Stimulated activated CD4-positive, alpha-beta T cell treated with anti-CD3 and anti-CD28 coated beads, Interleukin-15, amount 100 ng/mL, for 24 hours (primary cell): Measurements from ENCODE around the gene BTNL2.

Experiments used
- DNase-seq: peaks from one replicate; pipeline ENCODE4 v3.0.0-alpha.2; 2020

The BTNL2 gene

GRCh38 chr6:32413427-32414047 lies 6.6 kb upstream of the BTNL2 start:
- DNase-seq: peak; percentile 88

GRCh38 chr6:32411566-32412327 lies 4.8 kb upstream of the BTNL2 start:
- DNase-seq: no peak

- no peak for DNase-seq
These were observed 3.9 kb upstream of the BTNL2 start for GRCh38 chr6:32410906-32411305.

GRCh38 chr6:32406197-32406596 lies 784 bp downstream of the BTNL2 start:
- no peak for DNase-seq

- DNase-seq: no peak
These were observed 1.3 kb downstream of the BTNL2 start for GRCh38 chr6:32405656-32406055.

- no peak for DNase-seq
These were observed 4.2 kb downstream of the BTNL2 start for GRCh38 chr6:32402812-32403211.

- no peak for DNase-seq
These were observed 5.6 kb downstream of the BTNL2 start for GRCh38 chr6:32401284-32401963.

GRCh38 chr6:32397252-32397920 lies 9.6 kb downstream of the BTNL2 start:
- DNase-seq: no peak

- no peak for DNase-seq
These were observed 11.0 kb downstream of the BTNL2 start for GRCh38 chr6:32396028-32396427.

- DNase-seq: no peak
These were observed 13.1 kb downstream of the BTNL2 start for GRCh38 chr6:32393665-32394420.

GRCh38 chr6:32391505-32391904 lies 15.5 kb downstream of the BTNL2 start:
- DNase-seq: no peak

GRCh38 chr6:32387589-32388340 lies 19.2 kb downstream of the BTNL2 start:
- no peak for DNase-seq

GRCh38 chr6:32386040-32386439 lies 20.9 kb downstream of the BTNL2 start:
- DNase-seq: no peak

GRCh38 chr6:32382757-32383420 lies 24.1 kb downstream of the BTNL2 start:
- no peak for DNase-seq

GRCh38 chr6:32379545-32379944 lies 27.4 kb downstream of the BTNL2 start:
- DNase-seq: no peak

- DNase-seq: no peak
These were observed 31.0 kb downstream of the BTNL2 start for GRCh38 chr6:32375739-32376529.

GRCh38 chr6:32371803-32372202 lies 35.2 kb downstream of the BTNL2 start, which contains the start of gene TSBP1:
TSS of gene TSBP1 (minus strand) at chr6:32371903. CDS start at chr6:32371706, 197 bp downstream.
- no peak for DNase-seq

- DNase-seq: no peak
These were observed 35.8 kb downstream of the BTNL2 start for GRCh38 chr6:32371229-32371628.

- DNase-seq: no peak
These were observed 36.5 kb downstream of the BTNL2 start for GRCh38 chr6:32370505-32370904.

GRCh38 chr6:32369660-32370059 lies 37.3 kb downstream of the BTNL2 start:
- DNase-seq: peak; percentile 16
